OCI-LY1 (cell line): ENCODE data around the gene HIPK1.

ENCODE experiments used
- H2AFZ ChIP-seq: fragments of 200-600 bp; sonication (generic), shearing (Covaris generic); 2 replicates; pipeline ENCODE4 v1.6.0; 2014; ENCODE audit warnings: antibody characterized with exemption, mild to moderate bottlenecking, low read length
- H3F3A ChIP-seq: fragments of 200-600 bp; sonication (generic), shearing (Covaris generic); 2 replicates; pipeline ENCODE4 v1.6.0; 2014; ENCODE audit warnings: mild to moderate bottlenecking, antibody characterized with exemption, low read length, moderate library complexity; ENCODE audit not compliant: insufficient read depth
- H3K27ac ChIP-seq: fragments of 200-600 bp; sonication (generic); 2 replicates; pipeline ENCODE4 v1.5.1; 2014; ENCODE audit warnings: low read length, mixed run types, mild to moderate bottlenecking, low read depth; ENCODE audit not compliant: poor library complexity, severe bottlenecking
- H3K27me3 ChIP-seq: fragments of 200-600 bp; sonication (generic); 2 replicates; pipeline ENCODE4 v1.6.0; 2014; ENCODE audit warnings: antibody characterized with exemption, mild to moderate bottlenecking, low read length, moderate library complexity; ENCODE audit not compliant: insufficient read depth
- H3K36me3 ChIP-seq: fragments of 200-600 bp; sonication (generic); 2 replicates; pipeline ENCODE4 v1.6.1; 2014; ENCODE audit warnings: mild to moderate bottlenecking, antibody characterized with exemption, low read length, moderate library complexity, mixed read lengths; ENCODE audit not compliant: insufficient read depth
- H3K4me1 ChIP-seq: fragments of 200-600 bp; sonication (generic); 2 replicates; pipeline ENCODE4 v1.5.1; 2014; ENCODE audit warnings: mild to moderate bottlenecking, low read length, moderate library complexity; ENCODE audit not compliant: insufficient read depth, severe bottlenecking
- H3K4me2 ChIP-seq: fragments of 200-600 bp; sonication (generic), shearing (Covaris generic); 2 replicates; pipeline ENCODE4 v1.6.1; 2014; ENCODE audit warnings: low read length
- H3K4me3 ChIP-seq: fragments of 200-600 bp; sonication (generic); 2 replicates; pipeline ENCODE4 v1.5.1; 2014; ENCODE audit warnings: low read length, low read depth, mild to moderate bottlenecking, mixed read lengths; ENCODE audit not compliant: poor library complexity, severe bottlenecking
- H3K79me2 ChIP-seq: fragments of 200-600 bp; shearing (Covaris generic); 2 replicates; pipeline ENCODE4 v1.6.1; 2016; ENCODE audit warnings: mixed run types, low read length, mixed read lengths; ENCODE audit not compliant: insufficient read depth
- H3K9ac ChIP-seq: fragments of 200-600 bp; sonication (generic), shearing (Covaris generic); 2 replicates; pipeline ENCODE4 v1.6.1; 2014; ENCODE audit warnings: mild to moderate bottlenecking, low read length, mixed read lengths
- H3K9me2 ChIP-seq: fragments of 200-600 bp; sonication (generic), shearing (Covaris generic); 2 replicates; pipeline ENCODE4 v1.6.1; 2014; ENCODE audit warnings: low read depth, mild to moderate bottlenecking, low read length, mixed read lengths
- H3K9me3 ChIP-seq: fragments of 200-600 bp; shearing (Covaris generic); 2 replicates; pipeline ENCODE4 v1.6.1; 2014; ENCODE audit warnings: low read length, mixed read lengths
- H4K20me1 ChIP-seq: fragments of 200-600 bp; sonication (generic), shearing (Covaris generic); 2 replicates; pipeline ENCODE4 v1.6.0; 2016; ENCODE audit warnings: mild to moderate bottlenecking, low read length; ENCODE audit not compliant: insufficient read depth
- CTCF ChIP-seq: fragments of 200-600 bp; sonication (generic), shearing (Covaris generic); IDR thresholded peaks from 2 replicates; pipeline ENCODE4 v1.5.1; 2017; ENCODE audit warnings: mild to moderate bottlenecking, antibody characterized with exemption, low read length, moderate library complexity, mixed read lengths
- EZH2 ChIP-seq: fragments of 200-600 bp; sonication (generic), shearing (Covaris generic); IDR thresholded peaks from 2 replicates; pipeline ENCODE4 v1.8.0; 2017; ENCODE audit warnings: borderline replicate concordance, mixed run types, mild to moderate bottlenecking, antibody characterized with exemption, low read length, moderate library complexity, mixed read lengths

The HIPK1 gene

GRCh38 chr1:113999799-114000198 is 70.7 kb downstream of the HIPK1 start:
- H3K79me2 ChIP-seq: no peaks in the 10 kb centered on the region
- no peak overlapping the region for H3K4me2 ChIP-seq
- no peaks in the 10 kb centered on the region for H3K27me3 ChIP-seq
- H3K4me1 ChIP-seq: no peaks in the 10 kb centered on the region
- H3K27ac ChIP-seq: no peak overlapping the region
- no peaks in the 10 kb centered on the region for H4K20me1 ChIP-seq
- no peaks in the 10 kb centered on the region for H3K9me2 ChIP-seq
- H2AFZ ChIP-seq: no peak overlapping the region
- TF ChIP-seq CTCF: no peak
- no peaks in the 10 kb centered on the region for H3K36me3 ChIP-seq
- H3F3A ChIP-seq: no peaks in the 10 kb centered on the region
- H3K9ac ChIP-seq: no peak overlapping the region
- H3K9me3 ChIP-seq: peaks cover 5% of the 10 kb centered on the region; the same call in 1 of the 2 replicates
- H3K4me3 ChIP-seq: no peak overlapping the region

DNA sequence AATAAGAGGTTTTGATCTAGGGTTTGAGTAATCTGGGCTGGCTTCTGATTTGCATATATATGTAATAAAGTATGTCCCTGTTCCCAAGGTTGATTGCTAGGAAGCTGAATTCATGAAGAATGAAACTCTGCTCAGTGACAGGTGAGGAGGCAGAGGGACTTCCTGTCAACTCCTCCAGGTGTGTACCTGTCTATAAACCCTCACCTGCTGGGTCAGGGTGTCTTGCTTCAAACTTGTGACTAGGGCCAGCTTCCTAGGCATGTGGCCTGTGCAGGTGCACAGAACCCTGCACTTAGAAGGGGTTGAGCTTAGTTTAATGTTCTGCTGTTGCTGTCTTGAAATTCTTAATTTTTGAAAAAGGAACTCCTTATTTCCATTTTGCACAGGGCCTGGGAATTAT is 71.3 kb downstream of the HIPK1 start:
- Histone ChIP-seq H3K9ac (no peak overlapping the region), H3K4me1 (no peaks in the 10 kb centered on the region)
- TF ChIP-seq CTCF (no peak), EZH2 (no peak)

GRCh38 chr1:114002492-114003239 is 73.5 kb downstream of the HIPK1 start:
- H3F3A ChIP-seq: no peaks in the 10 kb centered on the region
- H4K20me1 ChIP-seq: no peaks in the 10 kb centered on the region
- no peaks in the 10 kb centered on the region for H3K9me3 ChIP-seq
- H3K79me2 ChIP-seq: no peaks in the 10 kb centered on the region
- H3K36me3 ChIP-seq: no peaks in the 10 kb centered on the region
- H3K27me3 ChIP-seq: no peaks in the 10 kb centered on the region; the same call in 1 of the 2 replicates
- H2AFZ ChIP-seq: no peak overlapping the region
- no peak overlapping the region for H3K4me3 ChIP-seq
- no peak overlapping the region for H3K4me2 ChIP-seq
- H3K27ac ChIP-seq: no peak overlapping the region
- no peaks in the 10 kb centered on the region for H3K9me2 ChIP-seq
- H3K4me1 ChIP-seq: no peaks in the 10 kb centered on the region
- TF ChIP-seq CTCF (no peak), EZH2 (no peak)
- H3K9ac ChIP-seq: no peak overlapping the region

More for the DNA sequence above, 71.3 kb downstream of the HIPK1 start:
- no peaks in the 10 kb centered on the region for H3K79me2 ChIP-seq
- H3K27ac ChIP-seq: no peak overlapping the region
- H3F3A ChIP-seq: no peaks in the 10 kb centered on the region
- H4K20me1 ChIP-seq: no peaks in the 10 kb centered on the region
- H3K27me3 ChIP-seq: no peaks in the 10 kb centered on the region
- peaks cover 2% of the 10 kb centered on the region; the same call in 1 of the 2 replicates for H3K9me3 ChIP-seq
- no peak overlapping the region for H2AFZ ChIP-seq
- H3K4me2 ChIP-seq: no peak overlapping the region
- H3K36me3 ChIP-seq: no peaks in the 10 kb centered on the region
- H3K9me2 ChIP-seq: no peaks in the 10 kb centered on the region
- H3K4me3 ChIP-seq: no peak overlapping the region
